ENCODE data around the gene CLEC4M.

GRCh38 chr19:7748171-7748570 is 14.9 kb upstream of the CLEC4M start:
- TF ChIP-seq, protein P1, sequence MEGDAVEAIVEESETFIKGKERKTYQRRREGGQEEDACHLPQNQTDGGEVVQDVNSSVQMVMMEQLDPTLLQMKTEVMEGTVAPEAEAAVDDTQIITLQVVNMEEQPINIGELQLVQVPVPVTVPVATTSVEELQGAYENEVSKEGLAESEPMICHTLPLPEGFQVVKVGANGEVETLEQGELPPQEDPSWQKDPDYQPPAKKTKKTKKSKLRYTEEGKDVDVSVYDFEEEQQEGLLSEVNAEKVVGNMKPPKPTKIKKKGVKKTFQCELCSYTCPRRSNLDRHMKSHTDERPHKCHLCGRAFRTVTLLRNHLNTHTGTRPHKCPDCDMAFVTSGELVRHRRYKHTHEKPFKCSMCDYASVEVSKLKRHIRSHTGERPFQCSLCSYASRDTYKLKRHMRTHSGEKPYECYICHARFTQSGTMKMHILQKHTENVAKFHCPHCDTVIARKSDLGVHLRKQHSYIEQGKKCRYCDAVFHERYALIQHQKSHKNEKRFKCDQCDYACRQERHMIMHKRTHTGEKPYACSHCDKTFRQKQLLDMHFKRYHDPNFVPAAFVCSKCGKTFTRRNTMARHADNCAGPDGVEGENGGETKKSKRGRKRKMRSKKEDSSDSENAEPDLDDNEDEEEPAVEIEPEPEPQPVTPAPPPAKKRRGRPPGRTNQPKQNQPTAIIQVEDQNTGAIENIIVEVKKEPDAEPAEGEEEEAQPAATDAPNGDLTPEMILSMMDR (IDR thresholded peaks at IDR 0.05): no peak
- TF ChIP-seq EZH2 (IDR thresholded peaks at IDR 0.05): no peak
- no peak for TF ChIP-seq EZH2phosphoT487 (IDR thresholded peaks at IDR 0.05)

All from neural progenitor cell (in vitro differentiated cells).